ENCODE results near the gene MTARC2.

The MTARC2 gene

GRCh38 chr1:220748089-220748934 lies at the start of gene MTARC2:
TSS of gene MTARC2 (plus strand) at chr1:220748322. CDS start at chr1:220748532, 210 bp downstream.
- H3K27me3 ChIP-seq (ENCODE audit: control insufficient read depth, insufficient read depth, low read length) = peaks cover 51% of the 10 kb centered on the region
- H3K9ac ChIP-seq (ENCODE audit: low read depth, low read length) = peak within 1 kb of the TSS; percentile 60
- H3K4me1 ChIP-seq (ENCODE audit: control insufficient read depth, insufficient read depth, low read length) = peaks cover 8% of the 10 kb centered on the region
- H3K4me3 ChIP-seq (ENCODE audit: low read depth, low read length) = peak within 1 kb of the TSS; percentile 80
- no peaks in the 10 kb centered on the region for H3K9me3 ChIP-seq (ENCODE audit: control insufficient read depth, insufficient read depth, low read length)
- no peaks in the 10 kb centered on the region for H3K36me3 ChIP-seq (ENCODE audit: control insufficient read depth, insufficient read depth, low read length)

DNA sequence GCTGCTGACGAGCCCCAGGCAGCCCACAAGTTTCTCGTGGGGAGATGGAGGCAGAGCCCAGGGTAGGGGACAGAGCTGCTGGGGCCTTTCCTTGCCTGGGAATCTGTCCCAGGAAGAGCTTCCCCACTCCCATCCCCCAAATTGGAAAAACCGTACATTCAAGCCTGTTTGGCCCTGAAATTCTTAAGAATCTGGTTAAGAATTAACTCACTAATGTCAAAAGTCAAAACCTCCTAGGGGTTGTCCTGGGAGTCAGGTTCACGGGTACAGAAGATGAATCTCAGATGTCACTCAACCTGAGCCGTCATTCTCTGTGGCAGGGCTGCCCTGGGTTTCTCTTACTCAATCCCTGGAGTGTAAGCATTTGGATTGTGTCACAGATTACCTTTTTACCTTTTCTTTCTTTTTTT lies 49.5 kb upstream of the MTARC2 start:
- H3K4me1 ChIP-seq (ENCODE audit: control insufficient read depth, insufficient read depth, low read length) = peaks cover 2% of the 10 kb centered on the region
- H3K27me3 ChIP-seq (ENCODE audit: control insufficient read depth, insufficient read depth, low read length) = no peaks in the 10 kb centered on the region
- no peak overlapping the region for H3K9ac ChIP-seq (ENCODE audit: low read depth, low read length)
- H3K9me3 ChIP-seq (ENCODE audit: control insufficient read depth, insufficient read depth, low read length) = no peaks in the 10 kb centered on the region
- H3K36me3 ChIP-seq (ENCODE audit: control insufficient read depth, insufficient read depth, low read length) = no peaks in the 10 kb centered on the region
- H3K4me3 ChIP-seq (ENCODE audit: low read depth, low read length) = no peak overlapping the region

GRCh38 chr1:220699044-220699443 lies 49.1 kb upstream of the MTARC2 start:
- H3K4me3 ChIP-seq (ENCODE audit: low read depth, low read length) = no peak overlapping the region

GRCh38 chr1:220700556-220701179 lies 47.5 kb upstream of the MTARC2 start:
- Histone ChIP-seq H3K27me3 (ENCODE audit: control insufficient read depth, insufficient read depth, low read length) (no peaks in the 10 kb centered on the region), H3K9ac (ENCODE audit: low read depth, low read length) (no peak overlapping the region), H3K4me3 (ENCODE audit: low read depth, low read length) (no peak overlapping the region), H3K36me3 (ENCODE audit: control insufficient read depth, insufficient read depth, low read length) (no peaks in the 10 kb centered on the region), H3K4me1 (ENCODE audit: control insufficient read depth, insufficient read depth, low read length) (peaks cover 2% of the 10 kb centered on the region), H3K9me3 (ENCODE audit: control insufficient read depth, insufficient read depth, low read length) (no peaks in the 10 kb centered on the region)

More at GRCh38 chr1:220699044-220699443, 49.1 kb upstream of the MTARC2 start:
- H3K4me1 ChIP-seq (ENCODE audit: control insufficient read depth, insufficient read depth, low read length) = peaks cover 2% of the 10 kb centered on the region
- no peaks in the 10 kb centered on the region for H3K9me3 ChIP-seq (ENCODE audit: control insufficient read depth, insufficient read depth, low read length)
- no peaks in the 10 kb centered on the region for H3K36me3 ChIP-seq (ENCODE audit: control insufficient read depth, insufficient read depth, low read length)
- no peak overlapping the region for H3K9ac ChIP-seq (ENCODE audit: low read depth, low read length)
- no peaks in the 10 kb centered on the region for H3K27me3 ChIP-seq (ENCODE audit: control insufficient read depth, insufficient read depth, low read length)

GRCh38 chr1:220701974-220702373 lies 46.1 kb upstream of the MTARC2 start:
- Histone ChIP-seq H3K9ac (ENCODE audit: low read depth, low read length) (no peak overlapping the region), H3K27me3 (ENCODE audit: control insufficient read depth, insufficient read depth, low read length) (no peaks in the 10 kb centered on the region), H3K36me3 (ENCODE audit: control insufficient read depth, insufficient read depth, low read length) (no peaks in the 10 kb centered on the region), H3K4me3 (ENCODE audit: low read depth, low read length) (no peak overlapping the region), H3K4me1 (ENCODE audit: control insufficient read depth, insufficient read depth, low read length) (peaks cover 2% of the 10 kb centered on the region), H3K9me3 (ENCODE audit: control insufficient read depth, insufficient read depth, low read length) (no peaks in the 10 kb centered on the region)

DNA sequence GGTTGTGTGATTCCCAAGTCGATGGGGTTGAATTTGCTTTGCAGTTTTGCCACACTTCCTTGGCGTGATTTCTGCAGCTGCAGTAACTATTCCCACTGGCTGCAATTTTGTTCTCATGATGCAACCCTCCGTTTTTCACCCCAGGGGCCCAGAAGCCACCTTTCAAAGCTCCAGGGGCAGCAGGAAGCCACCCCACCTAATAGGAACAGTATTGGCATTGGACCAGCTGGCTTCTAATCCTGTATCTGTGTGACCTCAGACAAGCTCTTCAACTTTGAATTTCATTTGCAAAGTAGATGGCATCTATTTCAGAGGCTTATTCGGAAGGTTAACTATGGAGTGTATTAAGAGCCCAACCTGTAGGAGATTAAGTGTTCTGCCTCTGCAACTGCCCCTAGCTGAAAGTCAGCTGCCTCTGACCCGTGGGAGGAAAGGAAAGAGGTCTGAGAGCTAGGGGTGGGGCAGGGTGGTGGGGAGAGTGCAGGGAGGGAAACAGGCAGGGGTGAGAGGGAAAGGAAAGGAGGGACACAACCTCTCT lies 45.3 kb upstream of the MTARC2 start:
- Histone ChIP-seq H3K4me1 (ENCODE audit: control insufficient read depth, insufficient read depth, low read length) (peaks cover 2% of the 10 kb centered on the region), H3K9me3 (ENCODE audit: control insufficient read depth, insufficient read depth, low read length) (no peaks in the 10 kb centered on the region), H3K36me3 (ENCODE audit: control insufficient read depth, insufficient read depth, low read length) (no peaks in the 10 kb centered on the region), H3K27me3 (ENCODE audit: control insufficient read depth, insufficient read depth, low read length) (no peaks in the 10 kb centered on the region), H3K4me3 (ENCODE audit: low read depth, low read length) (no peak overlapping the region), H3K9ac (ENCODE audit: low read depth, low read length) (no peak overlapping the region)

- Histone ChIP-seq H3K27me3 (ENCODE audit: control insufficient read depth, insufficient read depth, low read length) (no peaks in the 10 kb centered on the region), H3K9me3 (ENCODE audit: control insufficient read depth, insufficient read depth, low read length) (no peaks in the 10 kb centered on the region), H3K9ac (ENCODE audit: low read depth, low read length) (no peak overlapping the region), H3K4me1 (ENCODE audit: control insufficient read depth, insufficient read depth, low read length) (peaks cover 2% of the 10 kb centered on the region), H3K4me3 (ENCODE audit: low read depth, low read length) (no peak overlapping the region), H3K36me3 (ENCODE audit: control insufficient read depth, insufficient read depth, low read length) (no peaks in the 10 kb centered on the region)
Measured at GRCh38 chr1:220703305-220703704, 44.8 kb upstream of the MTARC2 start.

GRCh38 chr1:220705782-220706181 lies 42.3 kb upstream of the MTARC2 start:
- H3K9ac ChIP-seq (ENCODE audit: low read depth, low read length) = no peak overlapping the region
- no peaks in the 10 kb centered on the region for H3K36me3 ChIP-seq (ENCODE audit: control insufficient read depth, insufficient read depth, low read length)
- no peaks in the 10 kb centered on the region for H3K9me3 ChIP-seq (ENCODE audit: control insufficient read depth, insufficient read depth, low read length)
- H3K4me3 ChIP-seq (ENCODE audit: low read depth, low read length) = no peak overlapping the region
- no peaks in the 10 kb centered on the region for H3K27me3 ChIP-seq (ENCODE audit: control insufficient read depth, insufficient read depth, low read length)
- no peaks in the 10 kb centered on the region for H3K4me1 ChIP-seq (ENCODE audit: control insufficient read depth, insufficient read depth, low read length)

DNA sequence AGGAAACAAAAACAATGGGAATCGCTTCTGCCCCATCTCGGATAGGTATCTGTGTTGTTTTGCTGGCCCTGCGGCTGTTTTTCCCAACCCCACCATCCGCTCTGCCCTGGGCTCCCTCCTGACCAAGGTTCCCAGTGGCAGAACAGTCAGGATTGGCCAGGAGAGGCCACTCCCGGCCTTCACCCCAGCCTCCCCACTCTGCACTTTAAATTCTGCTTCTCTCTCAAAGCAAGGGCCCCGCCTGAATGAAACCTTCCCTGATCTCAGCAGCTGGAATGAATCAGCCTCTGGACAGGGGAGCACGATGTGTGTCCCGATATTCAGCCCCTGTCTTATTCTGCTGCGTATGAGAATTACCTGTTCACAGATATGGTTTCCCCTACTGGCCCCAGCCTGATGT lies 41.6 kb upstream of the MTARC2 start:
- H3K4me3 ChIP-seq (ENCODE audit: low read depth, low read length) = no peak overlapping the region

GRCh38 chr1:220707160-220707559 lies 41.0 kb upstream of the MTARC2 start:
- Histone ChIP-seq H3K9me3 (ENCODE audit: control insufficient read depth, insufficient read depth, low read length) (no peaks in the 10 kb centered on the region), H3K27me3 (ENCODE audit: control insufficient read depth, insufficient read depth, low read length) (no peaks in the 10 kb centered on the region), H3K4me3 (ENCODE audit: low read depth, low read length) (no peak overlapping the region), H3K9ac (ENCODE audit: low read depth, low read length) (no peak overlapping the region), H3K4me1 (ENCODE audit: control insufficient read depth, insufficient read depth, low read length) (no peaks in the 10 kb centered on the region), H3K36me3 (ENCODE audit: control insufficient read depth, insufficient read depth, low read length) (no peaks in the 10 kb centered on the region)

More for the DNA sequence above, 41.6 kb upstream of the MTARC2 start:
- no peaks in the 10 kb centered on the region for H3K9me3 ChIP-seq (ENCODE audit: control insufficient read depth, insufficient read depth, low read length)
- H3K36me3 ChIP-seq (ENCODE audit: control insufficient read depth, insufficient read depth, low read length) = no peaks in the 10 kb centered on the region
- H3K27me3 ChIP-seq (ENCODE audit: control insufficient read depth, insufficient read depth, low read length) = no peaks in the 10 kb centered on the region
- no peak overlapping the region for H3K9ac ChIP-seq (ENCODE audit: low read depth, low read length)
- H3K4me1 ChIP-seq (ENCODE audit: control insufficient read depth, insufficient read depth, low read length) = no peaks in the 10 kb centered on the region

- Histone ChIP-seq H3K9ac (ENCODE audit: low read depth, low read length) (no peak overlapping the region), H3K36me3 (ENCODE audit: control insufficient read depth, insufficient read depth, low read length) (no peaks in the 10 kb centered on the region), H3K27me3 (ENCODE audit: control insufficient read depth, insufficient read depth, low read length) (no peaks in the 10 kb centered on the region), H3K4me1 (ENCODE audit: control insufficient read depth, insufficient read depth, low read length) (no peaks in the 10 kb centered on the region), H3K4me3 (ENCODE audit: low read depth, low read length) (no peak overlapping the region), H3K9me3 (ENCODE audit: control insufficient read depth, insufficient read depth, low read length) (no peaks in the 10 kb centered on the region)
Measured at GRCh38 chr1:220708244-220708643, 39.9 kb upstream of the MTARC2 start.

Data from iPS-15b (cell line).